HG03139 (cell line): Measurements from ENCODE around the gene USP9X.
"Not testable (repeated sequence)": the region's sequence is repeated elsewhere in the genome, so short reads cannot be mapped to it uniquely, and the experiment has no call there.

Experiments
- ATAC-seq: cut with Tn5 transposase; IDR thresholded peaks from one replicate; pipeline ENCODE4 v1.9.1; 2021; ENCODE audit not compliant: unreplicated experiment

The USP9X gene

DNA sequence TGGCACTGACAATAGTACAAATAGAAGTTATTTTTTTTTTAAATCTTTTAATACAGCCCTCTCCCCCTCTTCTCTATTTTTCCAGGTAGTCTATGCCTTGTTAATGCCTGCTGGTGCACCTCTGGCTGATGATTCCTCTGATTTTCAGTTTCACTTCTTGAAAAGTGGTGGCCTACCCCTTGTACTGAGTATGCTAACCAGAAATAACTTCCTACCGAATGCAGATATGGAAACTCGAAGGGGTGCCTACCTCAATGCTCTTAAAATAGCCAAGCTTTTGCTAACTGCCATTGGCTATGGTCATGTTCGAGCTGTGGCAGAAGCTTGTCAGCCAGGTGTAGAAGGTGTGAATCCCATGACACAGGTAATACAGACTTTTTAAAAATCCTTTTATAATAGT, 99.1 kb downstream of the USP9X start:
- no peak for ATAC-seq

DNA sequence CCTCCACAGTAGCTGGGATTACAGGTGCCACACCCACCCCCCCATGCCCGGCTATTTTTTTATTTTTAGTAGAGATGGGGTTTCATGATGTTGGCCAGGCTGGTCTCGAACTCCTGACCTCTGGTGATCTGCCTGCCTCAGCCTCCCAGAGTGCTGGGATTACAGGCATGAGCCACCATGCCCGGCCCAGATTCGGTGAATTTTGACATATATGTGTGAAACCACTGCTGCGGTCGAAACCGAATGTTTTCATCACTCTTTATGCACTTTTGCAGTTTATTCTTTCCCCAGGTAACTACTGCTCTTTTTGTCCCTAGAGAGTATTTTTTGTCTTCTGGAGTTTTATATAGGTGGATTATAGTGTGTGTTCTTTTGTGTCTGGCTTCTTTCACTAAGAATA, 101.7 kb downstream of the USP9X start:
- not testable (repeated sequence) for ATAC-seq

DNA sequence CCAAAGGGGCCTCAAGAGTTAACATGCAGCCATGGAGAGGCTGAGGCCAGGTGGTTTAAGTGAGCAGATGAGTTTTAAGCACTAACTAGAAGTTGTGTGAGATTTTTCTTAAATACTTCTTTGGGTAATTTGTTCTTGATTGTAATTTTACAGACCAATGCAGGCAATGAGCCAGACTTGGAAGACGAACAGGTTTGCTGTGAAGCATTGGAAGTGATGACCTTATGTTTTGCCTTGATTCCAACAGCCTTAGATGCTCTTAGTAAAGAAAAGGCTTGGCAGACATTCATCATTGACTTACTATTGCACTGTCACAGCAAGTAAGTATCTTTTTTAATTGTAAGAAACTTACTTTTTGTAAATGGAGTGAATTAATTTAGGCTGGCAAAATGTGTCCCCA, 103.9 kb downstream of the USP9X start:
- ATAC-seq, result no peak

DNA sequence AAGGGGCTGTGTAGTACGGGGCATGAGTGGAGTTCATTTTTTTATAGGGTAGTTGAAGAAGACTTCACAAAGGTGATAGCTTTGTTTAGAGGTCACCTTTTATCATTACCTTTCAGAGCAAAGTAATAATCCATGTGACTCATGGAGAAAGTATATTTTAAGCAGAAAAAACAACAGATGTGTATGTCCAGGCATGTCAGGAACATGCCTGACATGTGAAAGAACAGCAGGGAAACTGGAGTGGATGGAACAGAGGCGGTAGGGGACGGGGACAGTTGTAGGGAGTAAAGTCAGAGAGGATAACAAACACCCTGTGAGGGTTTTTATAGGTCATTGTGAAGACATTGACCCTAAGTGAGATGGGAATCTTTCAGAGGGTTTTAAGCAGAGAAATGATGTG, 107.6 kb downstream of the USP9X start:
- ATAC-seq, result no peak

DNA sequence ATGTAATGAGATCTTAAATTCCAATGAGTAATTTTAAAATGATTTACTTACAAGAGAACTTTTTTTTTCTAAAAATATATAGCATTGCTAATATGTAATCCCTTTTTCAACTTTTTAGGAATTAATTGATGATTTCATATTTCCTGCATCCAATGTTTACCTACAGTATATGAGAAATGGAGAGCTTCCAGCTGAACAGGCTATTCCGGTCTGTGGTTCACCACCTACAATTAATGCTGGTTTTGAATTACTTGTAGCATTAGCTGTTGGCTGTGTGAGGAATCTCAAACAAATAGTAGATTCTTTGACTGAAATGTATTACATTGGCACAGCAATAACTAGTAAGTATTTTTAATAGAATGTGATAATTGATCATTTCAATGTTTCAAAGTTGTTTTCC, 113.2 kb downstream of the USP9X start:
- no peak for ATAC-seq

DNA sequence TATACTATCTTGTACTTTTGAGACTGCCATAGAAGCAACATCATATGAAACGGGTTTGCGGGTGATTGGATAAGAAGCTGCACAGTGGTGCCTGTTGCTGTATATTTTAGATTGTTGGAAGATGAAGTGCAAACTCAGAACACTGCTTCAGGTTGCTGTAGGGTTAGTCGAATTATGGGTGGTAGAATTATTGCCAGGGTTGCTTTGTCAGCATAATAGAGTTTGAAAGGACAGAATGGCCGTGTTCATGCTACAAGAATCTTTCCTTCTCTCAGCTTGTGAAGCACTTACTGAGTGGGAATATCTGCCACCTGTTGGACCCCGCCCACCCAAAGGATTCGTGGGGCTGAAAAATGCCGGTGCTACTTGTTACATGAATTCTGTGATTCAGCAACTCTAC, 115.5 kb downstream of the USP9X start:
- no peak for ATAC-seq

DNA sequence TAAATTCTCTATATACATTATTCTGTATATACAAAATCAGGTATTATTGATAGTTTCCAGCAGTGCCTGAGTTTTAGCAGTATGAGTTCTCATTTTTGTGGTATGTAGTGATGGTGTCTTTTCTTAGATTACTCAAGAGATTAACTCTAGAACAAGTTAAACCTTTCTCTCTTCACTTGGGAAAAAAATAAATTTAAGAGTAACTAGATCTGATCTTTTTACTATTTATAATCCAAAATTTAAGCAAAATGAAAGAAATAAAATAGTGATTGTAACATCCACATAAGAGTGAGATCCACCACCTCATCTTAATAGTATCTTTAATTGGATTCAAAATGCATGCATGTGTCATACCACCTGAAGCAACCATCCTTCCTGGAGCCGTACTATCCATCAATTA, 124.6 kb downstream of the USP9X start:
- ATAC-seq, result no peak

DNA sequence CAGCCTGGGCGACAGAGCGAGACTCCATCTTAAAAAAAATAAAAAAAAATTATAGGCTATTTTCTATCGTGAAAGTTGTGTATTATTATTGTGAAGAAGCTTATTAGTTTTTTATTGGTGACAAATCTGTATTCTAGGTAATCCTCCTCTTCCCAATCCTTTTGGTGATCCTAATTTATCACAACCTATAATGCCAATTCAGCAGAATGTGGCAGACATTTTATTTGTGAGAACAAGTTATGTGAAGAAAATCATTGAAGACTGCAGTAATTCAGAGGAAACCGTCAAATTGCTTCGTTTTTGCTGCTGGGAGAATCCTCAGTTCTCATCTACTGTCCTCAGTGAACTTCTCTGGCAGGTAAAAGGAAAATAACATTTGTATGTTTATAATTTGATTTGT, 139.4 kb downstream of the USP9X start:
- no peak for ATAC-seq

DNA sequence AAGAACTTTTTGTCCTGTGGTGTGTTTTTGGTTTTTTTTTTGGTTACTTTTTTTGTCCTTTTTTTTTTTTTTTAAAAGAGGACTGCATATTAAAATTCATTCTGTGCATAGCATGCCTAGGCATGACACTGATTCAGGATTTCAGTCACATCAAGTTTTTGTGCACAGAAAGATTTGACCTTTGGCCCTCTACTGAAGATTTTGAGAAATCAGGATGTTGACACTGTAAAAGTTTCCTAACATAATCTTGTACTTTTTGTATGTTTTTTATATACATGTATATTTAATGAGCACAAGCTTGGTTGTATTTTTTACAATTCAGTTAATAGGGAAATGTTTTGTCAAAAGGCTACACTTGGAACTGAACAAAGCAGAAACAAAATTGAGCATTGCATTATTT, 148.7 kb downstream of the USP9X start:
- ATAC-seq, result no peak

DNA sequence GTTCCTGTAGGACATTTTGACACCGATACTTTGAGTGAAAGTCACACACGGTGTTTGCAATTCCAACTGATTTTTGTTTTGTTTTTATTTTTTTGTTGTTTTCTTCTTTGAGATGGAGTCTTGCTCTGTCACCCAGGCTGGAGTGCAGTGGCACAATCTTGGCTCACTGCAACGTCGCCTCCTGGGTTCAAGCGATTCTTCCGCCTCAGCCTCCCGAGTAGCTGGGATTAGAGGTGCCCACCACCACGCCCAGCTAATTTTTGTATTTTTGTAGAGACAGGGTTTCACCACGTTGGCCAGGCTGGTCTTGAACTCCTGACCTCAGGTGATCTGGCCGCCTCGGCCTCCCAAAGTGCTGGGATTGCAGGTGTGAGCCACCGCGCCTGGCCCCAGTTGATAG, 149.2 kb downstream of the USP9X start:
- ATAC-seq, result not testable (repeated sequence)

DNA sequence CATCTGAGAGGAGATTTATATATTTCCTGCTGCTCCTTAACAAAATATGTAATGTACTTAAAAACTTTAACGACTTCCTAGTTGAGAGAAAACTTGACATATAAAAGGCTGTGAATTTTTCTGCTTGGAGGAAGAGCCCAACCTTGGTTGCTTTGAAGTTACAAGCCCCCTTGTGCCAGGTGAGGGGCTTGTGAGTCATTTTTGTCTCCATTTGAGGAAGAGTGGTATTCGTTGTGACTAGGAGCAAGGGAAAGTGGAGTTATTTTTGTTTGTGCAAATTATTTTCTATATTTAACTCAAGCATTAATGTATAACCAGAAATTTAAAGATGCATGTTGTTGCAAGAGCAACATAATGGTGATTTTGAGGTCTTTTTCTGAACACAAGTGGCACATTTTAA, 149.7 kb downstream of the USP9X start:
- no peak for ATAC-seq

DNA sequence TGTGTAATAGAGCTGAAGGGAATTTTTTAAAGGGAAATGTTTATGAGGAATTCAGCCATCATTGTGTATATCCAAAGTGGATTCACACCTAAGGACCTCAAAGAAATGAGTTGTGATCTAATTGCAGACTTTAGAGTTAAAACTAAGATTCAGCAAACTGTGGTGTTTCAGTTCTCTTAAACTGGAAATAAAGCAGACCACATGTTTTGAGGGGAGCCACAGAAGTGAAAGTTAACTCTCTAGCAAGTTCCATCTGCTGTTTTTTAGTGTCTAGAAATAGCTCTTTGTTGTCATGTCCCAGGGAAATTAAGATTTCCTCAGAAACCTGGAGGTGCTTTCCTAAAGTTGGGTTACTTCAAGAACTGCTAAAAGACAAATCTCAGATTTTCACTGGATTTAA, 151.4 kb downstream of the USP9X start:
- no peak for ATAC-seq

DNA sequence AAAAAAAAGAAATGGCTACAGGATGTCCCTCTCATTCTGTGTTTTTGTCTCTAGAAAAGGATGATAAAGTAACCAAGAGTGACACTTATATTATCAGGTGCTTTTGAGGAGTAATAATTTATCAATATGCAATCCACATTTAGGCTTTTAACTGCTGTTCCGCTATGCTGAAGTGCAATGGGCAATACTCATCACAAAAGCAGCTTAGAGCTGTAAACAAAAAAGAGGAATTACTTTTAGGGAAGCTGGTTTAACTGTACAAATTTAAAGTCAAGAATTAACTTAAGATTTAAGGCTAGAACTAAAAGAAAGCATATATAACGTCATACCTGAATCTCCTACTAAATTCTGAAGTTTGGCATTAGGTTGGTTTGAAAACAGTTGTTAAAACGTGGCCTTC, 155.3 kb downstream of the USP9X start:
- ATAC-seq, result no peak

DNA sequence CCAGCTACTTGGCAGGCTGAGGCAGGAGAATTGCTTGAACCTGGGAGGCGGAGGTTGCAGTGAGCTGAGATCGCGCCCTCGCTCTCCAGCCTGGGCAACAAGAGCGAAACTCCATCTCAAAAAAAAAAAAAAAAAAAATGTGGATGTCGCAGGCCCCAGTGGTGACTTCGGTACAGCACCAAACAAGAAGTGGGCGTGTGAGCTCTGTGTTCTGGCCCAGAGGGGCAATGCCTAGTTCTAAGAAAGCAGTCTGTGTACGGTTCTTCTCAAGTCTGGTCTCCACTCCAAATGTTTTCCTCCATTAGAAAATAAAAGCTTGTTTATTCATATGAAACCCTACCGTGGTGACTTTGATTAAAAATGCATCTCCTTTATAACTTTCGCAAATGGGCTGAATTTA, 156.7 kb downstream of the USP9X start:
- no peak for ATAC-seq

DNA sequence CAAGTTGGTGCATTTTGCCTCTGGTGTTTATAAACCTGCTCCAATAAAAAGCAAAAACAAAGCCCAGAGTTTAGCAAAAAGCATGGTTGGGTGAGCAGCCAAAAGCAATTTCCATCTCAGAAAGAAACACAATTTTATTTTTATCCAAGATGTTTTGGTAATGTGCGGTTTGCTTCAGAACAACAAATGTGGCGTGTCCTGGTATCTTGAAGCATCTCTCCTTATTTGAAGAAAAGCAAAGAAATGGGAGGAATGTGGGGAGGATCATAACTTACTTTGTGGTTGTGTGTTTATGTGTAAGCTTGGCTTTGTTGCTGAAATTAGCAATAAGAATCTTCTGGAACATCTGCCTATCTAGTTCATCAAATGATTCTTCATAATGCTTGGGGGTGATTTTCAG, 160.4 kb downstream of the USP9X start:
- ATAC-seq, result no peak

DNA sequence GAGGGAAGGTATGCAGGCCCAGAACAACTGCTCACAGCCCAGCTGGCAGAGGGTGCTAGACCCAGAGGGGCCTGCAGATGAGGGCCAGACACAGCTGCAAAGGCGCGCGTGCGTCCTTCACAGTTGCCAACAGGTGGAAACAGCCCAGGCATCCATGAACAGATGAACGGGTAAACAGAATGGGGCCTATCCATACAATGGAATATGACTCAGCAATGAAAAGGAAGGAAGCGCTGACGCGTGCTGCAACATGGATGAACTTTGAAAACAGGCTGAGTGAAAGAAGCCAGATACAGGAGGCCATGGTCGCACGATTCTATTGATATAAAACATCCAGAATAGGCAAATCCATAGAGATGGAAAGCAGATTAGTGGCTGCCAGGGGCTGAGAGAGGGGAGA, 165.6 kb downstream of the USP9X start:
- ATAC-seq, result no peak

DNA sequence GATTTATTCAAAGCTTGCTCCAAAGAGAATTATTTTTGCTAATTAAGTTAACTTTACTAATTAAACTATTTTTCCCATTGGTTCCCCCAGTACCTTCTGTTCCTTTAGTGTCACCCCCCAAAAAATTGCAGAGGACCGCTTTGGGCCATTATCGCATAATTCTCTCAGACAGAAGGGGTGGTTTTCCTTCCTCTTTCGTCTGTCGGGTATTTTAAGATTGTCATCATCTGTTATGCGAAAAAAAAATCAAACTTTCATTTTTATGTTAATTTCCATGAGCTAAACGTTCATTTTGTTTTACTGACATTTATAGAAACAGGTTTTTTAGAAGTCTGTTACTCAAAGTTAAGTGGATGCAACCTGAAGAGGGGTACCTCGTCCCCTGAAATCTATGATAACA, 172.6 kb downstream of the USP9X start:
- ATAC-seq, result no peak

DNA sequence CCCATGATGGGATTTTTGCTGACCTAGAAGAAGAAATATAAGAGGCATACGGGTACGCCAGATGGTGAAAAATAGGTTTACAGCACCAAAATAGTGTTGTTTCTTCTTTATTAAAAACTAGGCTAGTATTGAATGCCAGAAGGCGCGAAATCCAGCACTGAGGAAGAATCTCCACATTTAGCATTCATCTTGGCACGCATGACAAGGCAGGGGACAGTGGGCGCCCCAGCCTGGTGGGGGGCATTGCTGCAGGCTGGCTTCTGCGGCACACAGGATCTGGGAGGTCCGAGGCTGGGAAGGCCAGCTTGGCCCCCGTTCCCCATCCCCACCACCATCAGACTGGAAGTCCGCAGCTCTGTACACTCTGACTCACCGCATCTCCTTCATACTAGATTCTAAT, 173.0 kb downstream of the USP9X start:
- no peak for ATAC-seq

DNA sequence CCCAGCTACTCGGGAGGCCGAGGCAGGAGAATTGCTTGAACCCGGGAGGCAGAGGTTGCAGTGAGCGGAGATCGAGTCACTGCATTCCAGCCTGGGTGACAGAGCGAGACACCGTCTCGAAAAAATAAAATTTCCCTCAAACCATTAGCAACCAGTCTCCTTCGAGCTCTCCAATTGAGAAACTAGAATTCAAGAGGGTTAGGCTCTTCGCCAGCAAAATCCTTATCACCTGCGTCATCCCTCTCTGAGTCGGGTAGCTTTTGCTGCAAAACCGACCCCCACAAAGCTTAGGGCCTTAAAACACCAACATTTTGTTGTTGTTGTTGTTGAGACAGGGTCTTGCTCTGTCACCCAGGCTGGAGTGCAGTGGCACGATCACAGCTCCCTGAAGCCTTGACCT, 173.6 kb downstream of the USP9X start:
- no peak for ATAC-seq

DNA sequence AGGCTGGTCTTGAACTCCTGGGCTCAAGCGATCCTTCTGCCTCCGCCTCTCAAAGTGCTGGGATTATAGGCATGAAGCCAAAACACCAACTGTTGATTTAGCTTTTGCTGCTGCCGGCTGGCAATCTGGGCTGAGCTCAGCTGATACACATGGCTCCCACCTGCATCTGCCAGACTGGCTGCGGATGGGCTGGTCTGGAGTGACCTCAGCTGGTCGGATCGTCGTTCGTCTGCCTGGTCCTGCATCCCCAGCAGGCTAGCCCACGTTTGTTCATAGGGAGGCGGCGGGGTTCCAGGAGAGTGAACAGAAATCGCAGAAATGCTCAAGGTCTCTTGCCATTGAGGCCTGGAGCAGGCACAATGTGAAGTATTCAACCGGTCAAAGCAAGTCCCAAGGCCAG, 174.3 kb downstream of the USP9X start:
- no peak for ATAC-seq

DNA sequence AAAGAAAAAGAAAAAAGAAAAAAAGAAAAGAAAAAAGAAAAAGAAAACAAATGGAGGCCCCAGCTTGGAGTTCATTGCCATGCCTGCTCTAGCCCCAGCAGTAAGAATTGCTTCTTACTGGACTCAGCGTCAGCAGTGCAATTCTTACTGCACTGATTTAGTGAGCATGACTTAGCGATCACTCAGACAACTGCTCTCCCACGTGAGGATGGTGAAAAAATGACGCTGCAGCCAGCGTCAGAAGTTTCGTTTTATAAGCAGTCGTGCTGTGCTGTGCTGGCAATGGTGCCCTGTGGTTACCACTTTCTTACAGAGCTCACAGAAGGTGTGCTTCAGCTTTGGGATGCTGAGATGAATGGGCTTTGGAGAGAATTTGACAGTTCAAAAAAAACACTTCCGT, 180.4 kb downstream of the USP9X start:
- no peak for ATAC-seq

DNA sequence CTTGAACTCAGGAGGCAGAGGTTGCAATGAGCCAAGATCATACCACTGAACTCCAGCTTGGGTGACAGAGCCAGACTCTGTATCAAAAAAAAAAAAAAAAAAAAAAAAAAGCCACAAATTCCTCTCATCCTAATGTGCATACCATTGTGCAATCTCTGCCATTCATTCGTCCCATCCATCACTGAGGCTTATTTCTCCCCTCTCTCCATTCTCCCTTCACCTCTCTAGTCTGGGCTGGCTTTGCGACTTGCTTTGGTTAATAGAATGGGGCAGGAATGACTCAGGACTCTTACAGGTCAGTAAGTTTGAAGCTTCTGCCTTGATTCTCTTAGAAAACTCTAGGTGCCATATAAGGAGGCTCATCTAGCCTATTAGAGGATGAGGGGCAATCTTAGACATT, 188.4 kb downstream of the USP9X start:
- ATAC-seq, result no peak

DNA sequence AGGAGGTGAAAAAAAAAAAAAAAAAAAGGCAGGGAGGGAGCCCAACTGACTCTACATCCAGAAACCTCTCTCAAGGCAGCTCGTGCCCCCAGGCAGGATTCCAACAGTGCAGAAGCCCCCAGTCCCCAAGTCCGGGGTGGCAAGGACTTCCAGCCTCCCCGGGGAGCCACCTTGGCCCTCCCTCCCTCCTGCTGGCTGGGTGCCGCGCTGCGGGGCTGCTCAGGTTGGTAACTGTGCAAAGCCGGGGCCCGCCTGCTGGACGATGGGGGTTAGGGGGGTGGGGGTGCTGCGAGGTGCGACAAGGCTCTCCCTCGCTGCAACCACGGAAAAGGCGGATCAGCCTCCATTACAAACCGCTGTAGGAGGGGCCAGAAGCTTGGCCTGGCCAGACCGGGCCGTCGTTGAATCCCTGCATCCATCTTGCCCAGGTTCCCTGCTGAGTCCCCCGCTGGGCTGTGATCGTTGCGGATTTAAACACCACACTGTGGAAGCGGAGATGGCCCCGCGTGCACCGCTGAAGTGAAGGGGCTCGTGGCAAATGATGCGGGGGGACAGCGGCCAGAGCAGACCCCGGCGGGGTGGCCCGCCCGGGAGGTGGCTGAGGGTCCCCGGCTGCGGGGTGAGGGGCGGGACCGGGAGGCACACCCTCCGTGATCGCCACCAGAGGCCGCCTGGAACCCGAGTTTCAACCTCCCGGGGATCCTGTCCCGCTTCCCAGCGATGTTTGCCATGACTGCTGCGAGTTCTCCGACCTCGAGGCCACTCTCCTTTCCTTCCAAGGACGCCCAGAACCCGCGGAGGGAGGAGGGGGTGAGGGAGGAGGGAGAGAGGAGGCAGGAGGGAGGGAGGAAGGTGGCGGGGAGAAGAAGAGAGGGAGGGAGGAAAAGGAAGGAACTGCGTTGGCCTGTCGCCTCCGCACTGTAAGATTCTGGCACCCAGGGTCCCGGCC, 190.7 kb downstream of the USP9X start:
- ATAC-seq, result no peak
